Upper lobe of left lung (tissue), 6 donors: Measurements from ENCODE around the gene HBM. TPM values are rescaled to one million over a fixed set of nuclear protein-coding genes. Genes with fewer than 3 reads are reported as not detected.

ENCODE experiments used
- ATAC-seq, 2 donors: fragments of 200-7000 bp; cut with Tn5 transposase; one replicate each; pipeline ENCODE4 v1.9.1; 2022; ENCODE audit warnings: mild to moderate bottlenecking in 2 of 2, moderate library complexity in 2 of 2; ENCODE audit not compliant: low FRiP score in 2 of 2
- DNase-seq, 2 donors: peaks; one replicate each; pipeline ENCODE4 v3.0.0-alpha.2; 2019 to 2020
- H3K27ac ChIP-seq, 4 donors: fragments of 200-600 bp; sonication (generic); one replicate each; pipeline ENCODE4 v1.5.1; 2016 to 2019
- H3K27me3 ChIP-seq, 4 donors: fragments of 200-600 bp; sonication (generic); one replicate each; pipeline ENCODE4 v1.5.1; 2017 to 2019
- H3K36me3 ChIP-seq, 4 donors: fragments of 200-600 bp; sonication (generic); one replicate each; pipeline ENCODE4 v1.5.1; 2016 to 2019
- H3K4me1 ChIP-seq, 4 donors: fragments of 200-600 bp; sonication (generic); one replicate each; pipeline ENCODE4 v1.5.1; 2018 to 2019
- H3K4me3 ChIP-seq, 4 donors: fragments of 200-600 bp; sonication (generic); one replicate each; pipeline ENCODE4 v1.5.1; 2017 to 2019; ENCODE audit warnings: mild to moderate bottlenecking in 2 of 4, moderate library complexity in 1 of 4
- H3K9me3 ChIP-seq, 4 donors: fragments of 200-600 bp; sonication (generic); one replicate each; pipeline ENCODE4 v1.5.1; 2018 to 2019
- EP300 ChIP-seq, 4 donors: sonication (generic); formaldehyde crosslinking; IDR thresholded peaks; one replicate each; pipeline ENCODE4 v1.5.1; 2017; ENCODE audit warnings: antibody characterized with exemption in 4 of 4, control low read depth in 2 of 4
- POLR2A ChIP-seq, 4 donors: fragments of 450-650 bp; IDR thresholded peaks; one replicate each; pipeline ENCODE4 v1.5.1; 2016 to 2017; ENCODE audit warnings: antibody characterized with exemption in 4 of 4, mild to moderate bottlenecking in 2 of 4
- POLR2AphosphoS5 ChIP-seq, 2 donors: sonication (generic); formaldehyde crosslinking; IDR thresholded peaks; one replicate each; pipeline ENCODE4 v1.5.1; 2017; ENCODE audit warnings: antibody characterized with exemption in 2 of 2
- whole genome bisulfite sequencing, 2 donors: methylation state at CpG; one replicate each; pipeline ENCODE4 v1.1.5; 2017 to 2018; 5-methylcytosine and 5-hydroxymethylcytosine counted together
- total RNA-seq, 6 donors: library from RNA; depleted of rRNA in 4 of 6; stranded (reverse); fragments of >200 nt in 4 of 6; gene quantifications; one replicate each; pipeline versions ENCODE4 v1.1.0 to v1.2.1, GENCODE V29; 2016 to 2021
- TF ChIP-seq, protein P1 (sequence below), 6 experiments: fragments of 450-650 bp in 4 of 6; fragments of 200-600 bp in 2 of 6; sonication (generic) in 2 of 6; IDR thresholded peaks; one replicate each; pipeline ENCODE4 v1.5.1; 2016 to 2019; ENCODE audit warnings: antibody characterized with exemption in 6 of 6
- donor health status: DM: no; HTN: no; CAD: no; lungs with moderate emphysema.
- donor health status: DM: no; HTN: yes; CAD: no; lungs with severe emphysema.

The HBM gene
- total RNA-seq, 6 donors from 2014 or later: 1.7 TPM; not detected in 5

GRCh38 chr16:140175-140857 is 25.5 kb upstream of the HBM start:
- H3K4me3 ChIP-seq: no peak overlapping the region
- TF ChIP-seq, protein P1, sequence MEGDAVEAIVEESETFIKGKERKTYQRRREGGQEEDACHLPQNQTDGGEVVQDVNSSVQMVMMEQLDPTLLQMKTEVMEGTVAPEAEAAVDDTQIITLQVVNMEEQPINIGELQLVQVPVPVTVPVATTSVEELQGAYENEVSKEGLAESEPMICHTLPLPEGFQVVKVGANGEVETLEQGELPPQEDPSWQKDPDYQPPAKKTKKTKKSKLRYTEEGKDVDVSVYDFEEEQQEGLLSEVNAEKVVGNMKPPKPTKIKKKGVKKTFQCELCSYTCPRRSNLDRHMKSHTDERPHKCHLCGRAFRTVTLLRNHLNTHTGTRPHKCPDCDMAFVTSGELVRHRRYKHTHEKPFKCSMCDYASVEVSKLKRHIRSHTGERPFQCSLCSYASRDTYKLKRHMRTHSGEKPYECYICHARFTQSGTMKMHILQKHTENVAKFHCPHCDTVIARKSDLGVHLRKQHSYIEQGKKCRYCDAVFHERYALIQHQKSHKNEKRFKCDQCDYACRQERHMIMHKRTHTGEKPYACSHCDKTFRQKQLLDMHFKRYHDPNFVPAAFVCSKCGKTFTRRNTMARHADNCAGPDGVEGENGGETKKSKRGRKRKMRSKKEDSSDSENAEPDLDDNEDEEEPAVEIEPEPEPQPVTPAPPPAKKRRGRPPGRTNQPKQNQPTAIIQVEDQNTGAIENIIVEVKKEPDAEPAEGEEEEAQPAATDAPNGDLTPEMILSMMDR (IDR thresholded peaks at IDR 0.05): no peak
- TF ChIP-seq POLR2AphosphoS5 (IDR thresholded peaks at IDR 0.05): no peak
- no peak for TF ChIP-seq POLR2A (IDR thresholded peaks at IDR 0.05)
- TF ChIP-seq EP300 (IDR thresholded peaks at IDR 0.05): no peak
- no peaks in the 10 kb centered on the region for H3K27me3 ChIP-seq
- no peaks in the 10 kb centered on the region for H3K36me3 ChIP-seq
- no peak for DNase-seq
- peaks cover 4 to 23% (median 10%) of the 10 kb centered on the region in 4 donors for H3K4me1 ChIP-seq
- no peak for ATAC-seq
- WGBS, 2 donors: 71 to 75% methylated on average over 10 of the region's 10 CpGs
- H3K9me3 ChIP-seq: no peaks in the 10 kb centered on the region
- H3K27ac ChIP-seq: no peak overlapping the region

- DNase-seq: no peak
- Histone ChIP-seq H3K27ac (no peak overlapping the region), H3K27me3 (no peaks in the 10 kb centered on the region), H3K4me3 (no peak overlapping the region), H3K36me3 (no peaks in the 10 kb centered on the region), H3K9me3 (no peaks in the 10 kb centered on the region), H3K4me1 (peaks cover under 1 to 15% (median 7%) of the 10 kb centered on the region in 4 donors)
- TF ChIP-seq EP300 (IDR thresholded peaks at IDR 0.05): no peak
- 76 to 78% methylated on average over 6 to 12 of the region's 12 CpGs for WGBS, 2 donors
- ATAC-seq: no peak
Measured at GRCh38 chr16:142405-142967, 23.3 kb upstream of the HBM start.

GRCh38 chr16:143047-143446 is 22.7 kb upstream of the HBM start:
- no peaks in the 10 kb centered on the region for H3K27me3 ChIP-seq
- H3K27ac ChIP-seq: no peak overlapping the region
- H3K4me3 ChIP-seq: no peak overlapping the region
- WGBS, 2 donors: 85 to 90% methylated on average over 6 of the region's 6 CpGs
- ATAC-seq (no peak), DNase-seq (no peak)
- no peak for TF ChIP-seq POLR2AphosphoS5 (IDR thresholded peaks at IDR 0.05)
- TF ChIP-seq POLR2A (IDR thresholded peaks at IDR 0.05): no peak
- H3K4me1 ChIP-seq: peaks cover 0 to 9% (median 2%) of the 10 kb centered on the region in 4 donors
- no peaks in the 10 kb centered on the region for H3K36me3 ChIP-seq
- no peaks in the 10 kb centered on the region for H3K9me3 ChIP-seq

DNA sequence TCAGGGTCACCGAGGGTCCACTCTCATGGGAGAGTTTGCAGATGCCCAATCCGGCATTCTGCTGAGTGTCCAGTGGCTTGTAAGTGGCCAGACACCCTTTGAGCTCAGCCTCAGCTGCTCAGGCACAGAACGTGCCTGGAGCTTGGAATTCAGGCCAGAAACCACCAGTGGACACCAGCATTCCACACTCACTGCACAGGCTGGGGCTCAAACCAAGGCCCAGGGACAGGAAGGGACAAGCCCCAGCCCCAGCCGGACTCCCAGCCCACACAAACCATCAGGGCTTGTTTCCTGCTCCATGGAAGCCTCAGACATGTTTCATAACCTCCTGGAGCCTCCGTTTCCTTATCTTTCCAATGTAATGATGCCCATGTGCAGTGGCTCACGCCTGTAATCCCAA is 22.3 kb upstream of the HBM start:
- WGBS, 2 donors: 61 to 77% methylated on average over 5 to 6 of the region's 6 CpGs
- Histone ChIP-seq H3K4me1 (peaks cover 0 to 9% (median 2%) of the 10 kb centered on the region in 4 donors), H3K36me3 (no peaks in the 10 kb centered on the region), H3K9me3 (no peaks in the 10 kb centered on the region), H3K27ac (no peak overlapping the region), H3K27me3 (no peaks in the 10 kb centered on the region), H3K4me3 (no peak overlapping the region)
- TF ChIP-seq, protein P1 (IDR thresholded peaks at IDR 0.05): no peak
- no peak for TF ChIP-seq EP300 (IDR thresholded peaks at IDR 0.05)
- no peak for ATAC-seq
- no peak for DNase-seq

- Histone ChIP-seq H3K27ac (no peak overlapping the region), H3K4me3 (no peak overlapping the region), H3K27me3 (no peaks in the 10 kb centered on the region), H3K36me3 (no peaks in the 10 kb centered on the region), H3K9me3 (no peaks in the 10 kb centered on the region), H3K4me1 (no peaks in the 10 kb centered on the region)
- TF ChIP-seq POLR2AphosphoS5 (IDR thresholded peaks at IDR 0.05) (no peak), EP300 (IDR thresholded peaks at IDR 0.05) (no peak), POLR2A (IDR thresholded peaks at IDR 0.05) (no peak)
- TF ChIP-seq, protein P1 (IDR thresholded peaks at IDR 0.05): no peak
- DNase-seq (no peak), ATAC-seq (no peak)
- WGBS, 2 donors: 73 to 81% methylated on average over 14 of the region's 14 CpGs
Measured at GRCh38 chr16:144797-145252, 21.0 kb upstream of the HBM start.

DNA sequence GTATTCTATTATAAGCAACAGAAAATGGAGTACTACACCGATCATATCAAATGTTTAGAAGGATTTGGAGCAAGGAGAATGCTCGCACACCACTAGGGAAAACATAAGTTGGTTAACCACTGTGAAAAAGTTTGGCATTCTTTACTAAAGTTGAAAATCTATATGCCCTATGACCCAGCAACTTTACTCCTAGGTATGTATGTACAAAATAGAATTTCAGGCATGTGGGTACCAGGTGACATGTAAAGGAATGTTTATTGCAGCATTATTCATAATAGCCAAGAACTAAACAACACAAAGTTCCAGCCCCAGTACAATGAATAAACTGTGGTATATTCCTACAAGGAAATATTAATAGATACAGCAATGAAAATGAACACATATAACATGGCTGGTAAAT is 19.1 kb upstream of the HBM start:
- Histone ChIP-seq H3K27ac (no peak overlapping the region), H3K36me3 (no peaks in the 10 kb centered on the region), H3K27me3 (no peaks in the 10 kb centered on the region), H3K4me3 (no peak overlapping the region), H3K4me1 (no peaks in the 10 kb centered on the region), H3K9me3 (no peaks in the 10 kb centered on the region)
- no peak for ATAC-seq
- WGBS, 2 donors: 81 to 86% methylated on average over 2 of the region's 2 CpGs
- TF ChIP-seq POLR2A (IDR thresholded peaks at IDR 0.05) (no peak), POLR2AphosphoS5 (IDR thresholded peaks at IDR 0.05) (no peak), EP300 (IDR thresholded peaks at IDR 0.05) (no peak)
- TF ChIP-seq, protein P1 (IDR thresholded peaks at IDR 0.05): no peak
- DNase-seq: no peak
